Measurements from ENCODE around the gene GLB1L.
A peak's percentile ranks its signal among the peaks of the same experiment; 100 is the strongest.
"Not testable (repeated sequence)": the region's sequence is repeated elsewhere in the genome, so short reads cannot be mapped to it uniquely, and the experiment has no call there.

The GLB1L gene

GRCh38 chr2:219279916-219280516, 34.8 kb upstream of the GLB1L start:
- DNase-seq: no peak

GRCh38 chr2:219279151-219279915, 34.1 kb upstream of the GLB1L start, which contains the start of gene DNAJB2:
Gene DNAJB2 (plus strand): TSS chr2:219279366. CDS start chr2:219279834, 468 bp downstream.
- peak; percentile 99 for DNase-seq

GRCh38 chr2:219278655-219279150, 33.5 kb upstream of the GLB1L start:
- DNase-seq: no peak

- DNase-seq: peak; percentile 66
Measured at GRCh38 chr2:219277703-219278654, 32.7 kb upstream of the GLB1L start.

- DNase-seq: no peak
Measured at GRCh38 chr2:219274361-219274921, 29.2 kb upstream of the GLB1L start.

- no peak for DNase-seq
Measured at GRCh38 chr2:219273937-219274336, 28.7 kb upstream of the GLB1L start.

GRCh38 chr2:219272995-219273394, 27.8 kb upstream of the GLB1L start:
- no peak for DNase-seq

GRCh38 chr2:219272356-219272755, 27.1 kb upstream of the GLB1L start:
- no peak for DNase-seq

GRCh38 chr2:219271021-219271420, 25.8 kb upstream of the GLB1L start:
- DNase-seq: no peak

- DNase-seq: no peak
Measured at GRCh38 chr2:219270055-219270372, 24.8 kb upstream of the GLB1L start.

GRCh38 chr2:219269362-219270054, 24.3 kb upstream of the GLB1L start:
- DNase-seq: no peak

- no peak for DNase-seq
Measured at GRCh38 chr2:219268294-219268693, 23.1 kb upstream of the GLB1L start.

GRCh38 chr2:219266886-219267285, 21.6 kb upstream of the GLB1L start:
- no peak for DNase-seq

GRCh38 chr2:219266232-219266631, 21.0 kb upstream of the GLB1L start:
- DNase-seq: no peak

GRCh38 chr2:219261024-219261855, 16.0 kb upstream of the GLB1L start:
- DNase-seq: no peak

- DNase-seq: not testable (repeated sequence)
Measured at GRCh38 chr2:219258942-219259341, 13.7 kb upstream of the GLB1L start.

GRCh38 chr2:219254590-219255201, 9.5 kb upstream of the GLB1L start:
- no peak for DNase-seq

- peak; percentile 83 for DNase-seq
Measured at GRCh38 chr2:219253753-219254589, 8.7 kb upstream of the GLB1L start, which contains the start of gene TUBA4A. Gene TUBA4A (minus strand): TSS chr2:219253918. CDS start chr2:219253858, 60 bp downstream.

- peak; percentile 65 for DNase-seq
Measured at GRCh38 chr2:219252900-219253752, 7.9 kb upstream of the GLB1L start, which contains the start of gene TUBA4B. Gene TUBA4B (plus strand): TSS chr2:219253243. CDS start chr2:219253408, 165 bp downstream.
